HepG2 (cell line): ENCODE data around the gene SAMD14. TPM values are rescaled to one million over a fixed set of nuclear protein-coding genes. Genes with fewer than 3 reads are reported as not detected.

Source experiments
- FOXC1 ChIP-seq: sonication (generic); formaldehyde crosslinking; IDR thresholded peaks from 2 replicates; pipeline ENCODE4 v1.8.0; 2022; ENCODE audit warnings: mild to moderate bottlenecking, missing genetic modification reagents, borderline replicate concordance
- FOXK2 ChIP-seq: fragments of 450-650 bp; IDR thresholded peaks from 2 replicates; pipeline ENCODE4 v1.6.1; 2016
- FOXP4 ChIP-seq: sonication (generic); formaldehyde crosslinking; IDR thresholded peaks from 2 replicates; pipeline ENCODE4 v1.4.0; 2020; ENCODE audit warnings: missing genetic modification reagents
- HCFC1 ChIP-seq: fragments of 150-350 bp; IDR thresholded peaks from 2 replicates; pipeline ENCODE4 v1.6.1; 2014; ENCODE audit warnings: low read depth, low read length
- KLF12 ChIP-seq: sonication (generic); formaldehyde crosslinking; IDR thresholded peaks from 2 replicates; pipeline ENCODE4 v1.4.0; 2020; ENCODE audit warnings: missing genetic modification reagents, borderline replicate concordance
- NCOR1 ChIP-seq: fragments of 200-600 bp; sonication (generic); IDR thresholded peaks from 2 replicates; pipeline ENCODE4 v1.7.0; 2017; ENCODE audit warnings: antibody characterized with exemption, low read length, borderline replicate concordance
- RFX5 ChIP-seq: IDR thresholded peaks from 2 replicates; pipeline ENCODE4 v1.6.1; 2011; ENCODE audit warnings: low read depth, low read length, improper control_type of control experiment
- SIX1 ChIP-seq: sonication (generic); formaldehyde crosslinking; IDR thresholded peaks from 2 replicates; pipeline ENCODE4 v1.4.0; 2020; ENCODE audit warnings: missing genetic modification reagents, borderline replicate concordance
- ZBTB2 ChIP-seq: sonication (generic); formaldehyde crosslinking; IDR thresholded peaks from 2 replicates; pipeline ENCODE4 v1.8.0; 2022; ENCODE audit warnings: low read depth, missing genetic modification reagents
- ZBTB26 ChIP-seq: IDR thresholded peaks from 2 replicates; pipeline ENCODE4 v1.6.1; 2016; ENCODE audit warnings: missing compliant biosample characterization, missing genetic modification reagents, borderline replicate concordance
- ZBTB40 ChIP-seq, 2 experiments: fragments of 450-650 bp in 1 of 2; sonication (generic) in 1 of 2; formaldehyde crosslinking in 1 of 2; IDR thresholded peaks; 2 replicates each; pipeline versions ENCODE4 v1.6.1 to v1.8.0; 2016 to 2022; ENCODE audit warnings: antibody characterized with exemption in 1 of 2, mild to moderate bottlenecking in 1 of 2, missing genetic modification reagents in 1 of 2
- ZBTB7B ChIP-seq: sonication (generic); formaldehyde crosslinking; IDR thresholded peaks from 2 replicates; pipeline ENCODE4 v1.4.0; 2020; ENCODE audit warnings: missing genetic modification reagents
- ZNF256 ChIP-seq: sonication (generic); formaldehyde crosslinking; conservative IDR thresholded peaks from 2 replicates; pipeline ENCODE4 v1.4.0; 2020; ENCODE audit warnings: missing genetic modification reagents
- ZNF570 ChIP-seq: sonication (generic); formaldehyde crosslinking; IDR thresholded peaks from 2 replicates; pipeline ENCODE4 v1.4.0; 2020; ENCODE audit warnings: mild to moderate bottlenecking, missing genetic modification reagents, borderline replicate concordance
- ZNF773 ChIP-seq: sonication (generic); formaldehyde crosslinking; IDR thresholded peaks from 2 replicates; pipeline ENCODE4 v1.4.0; 2020; ENCODE audit warnings: missing genetic modification reagents, borderline replicate concordance
- polyA plus RNA-seq, 8 experiments: library from polyadenylated mRNA; depleted of rRNA in 3 of 8; stranded (reverse) in 7 of 8; unstranded in 1 of 8; fragments of >200 nt; fragmentation: Illumina TruSeq in 4 of 8; extraction: Trizol in 4 of 8; gene quantifications; 2 replicates each; pipeline versions ENCODE4 v1.2.1 to v1.2.3, GENCODE V29; 2011 to 2016; ENCODE audit warnings: low read depth in 4 of 8, missing spikeins in 1 of 8, mixed read lengths in 1 of 8; ENCODE audit not compliant: insufficient read depth in 1 of 8
- total RNA-seq, 5 experiments: library from RNA; depleted of rRNA; stranded (reverse); fragments of >200 nt; fragmentation: Illumina TruSeq; extraction: Trizol; gene quantifications; 2 replicates each; pipeline ENCODE4 v1.2.3, GENCODE V29; 2016; ENCODE audit warnings: low read depth in 1 of 5

Gene SAMD14
- total and polyA plus RNA-seq, 2 of the 13 experiments (the other 11 are each of a cell fraction or from before 2014, with no cell fraction given) = 0.07 to 0.22 TPM

GRCh38 chr17:50177983-50178834, 48.2 kb upstream of the SAMD14 start (continued):
- TF ChIP-seq SIX1 (CRISPR knock-in tag) (no peak), ZBTB2 (CRISPR knock-in tag) (no peak), FOXP4 (CRISPR knock-in tag) (no peak), ZBTB7B (peak; percentile 77; the same call in 1 of the 2 replicates), FOXC1 (CRISPR knock-in tag) (no peak), KLF12 (CRISPR knock-in tag) (no peak), ZNF570 (CRISPR knock-in tag) (no peak), ZNF773 (CRISPR knock-in tag) (no peak), HCFC1 (no peak), ZBTB40 (IDR thresholded peaks at IDR 0.05) (no peak), ZBTB40 (CRISPR knock-in tag; IDR thresholded peaks at IDR 0.05) (no peak), FOXK2 (no peak), ZBTB26 (CRISPR knock-in tag) (no peak; the same call in 1 of the 2 replicates), ZNF256 (CRISPR knock-in tag) (no peak), RFX5 (no peak), NCOR1 (no peak)
